K562 (cell line): ENCODE data around the gene GRIK3. TPM values are rescaled to one million over a fixed set of nuclear protein-coding genes. Genes with fewer than 3 reads are reported as not detected.

Experiments used
- ATAC-seq: fragments of 200-7000 bp; cut with Tn5 transposase; 3 replicates; pipeline ENCODE4 v1.9.1; 2020; ENCODE audit warnings: moderate library complexity
- BruUV-seq: library from RNA; stranded (reverse); fragments of 400-500 nt; replicated peaks from 2 replicates; lab custom pipeline; 2021; lab: Mats Ljungman, UMichigan
- CTCF ChIA-PET: fragments of 300-600 bp; formaldehyde crosslinking; extraction: SDS; loops from one replicate; lab custom pipeline; 2021; ENCODE audit warnings: low intra/inter-chr PET ratio; lab: Yijun Ruan, JAX
- POLR2A ChIA-PET: fragments of 300-600, 350-650 bp; sonication (Branson Sonifier 250); formaldehyde crosslinking; extraction: SDS; loops from one replicate; lab custom pipeline; 2021; ENCODE audit warnings: antibody characterized with exemption, inconsistent platforms; lab: Yijun Ruan, JAX
- DNase-seq, 4 experiments: peaks; one replicate each; pipeline versions ENCODE4 v3.0.0 to v3.0.0-alpha.2; 2011 to 2018; ENCODE audit warnings: low spot score in 3 of 4, mixed read lengths in 3 of 4; ENCODE audit errors: extremely low read depth in 1 of 4
- FAIRE-seq: peaks from 2 replicates; lab custom pipeline; 2011; peaks lifted over from hg19 to GRCh38; lab: Jason Lieb, UNC
- H2AFZ ChIP-seq: 2 replicates; pipeline ENCODE4 v1.6.0; 2011; ENCODE audit warnings: low read depth, low read length, control low read depth, inconsistent platforms
- H3K27ac ChIP-seq: fragments of 200-600 bp; 3 replicates; pipeline ENCODE4 v1.8.0; 2011; ENCODE audit warnings: low read depth, mild to moderate bottlenecking, control low read depth, inconsistent platforms, low read length, moderate library complexity, mixed read lengths; ENCODE audit errors: extremely low read depth
- H3K27me3 ChIP-seq, 2 experiments: fragments of 300-600 bp in 1 of 2; 2 replicates in 1 of 2; 3 replicates in 1 of 2; pipeline versions ENCODE4 v1.6.0 to v1.8.0; 2011; ENCODE audit warnings: inconsistent platforms in 2 of 2, low read length in 2 of 2, mild to moderate bottlenecking in 1 of 2, mixed read lengths in 1 of 2, moderate library complexity in 1 of 2; ENCODE audit not compliant: control insufficient read depth in 2 of 2, insufficient read depth in 2 of 2
- H3K36me3 ChIP-seq: fragments of 300-600 bp; 3 replicates; pipeline ENCODE4 v1.8.0; 2011; ENCODE audit warnings: mild to moderate bottlenecking, low read length, inconsistent platforms; ENCODE audit not compliant: control insufficient read depth, insufficient read depth
- H3K4me1 ChIP-seq, 2 experiments: fragments of 200-600 bp in 1 of 2; replicated peaks in 1 of 2; 2 replicates in 1 of 2; 3 replicates in 1 of 2; pipeline versions ENCODE4 v1.5.1 to v1.8.0; 2011; ENCODE audit warnings: inconsistent platforms in 2 of 2, low read length in 2 of 2, mild to moderate bottlenecking in 1 of 2, mixed read lengths in 1 of 2, moderate library complexity in 1 of 2; ENCODE audit not compliant: control insufficient read depth in 2 of 2, insufficient read depth in 2 of 2
- H3K4me2 ChIP-seq: 2 replicates; pipeline ENCODE4 v1.6.1; 2011; ENCODE audit warnings: low read length, control low read depth, inconsistent platforms, mixed read lengths; ENCODE audit not compliant: insufficient read depth
- H3K4me3 ChIP-seq: fragments of 200-600 bp; sonication (generic), shearing (Covaris generic); 2 replicates; pipeline ENCODE4 v1.5.1; 2016; ENCODE audit warnings: control low read depth, inconsistent platforms
- H3K79me2 ChIP-seq: fragments of 200-600 bp; 3 replicates; pipeline ENCODE4 v1.8.0; 2011; ENCODE audit warnings: low read length, inconsistent platforms; ENCODE audit not compliant: control insufficient read depth, insufficient read depth
- H3K9ac ChIP-seq, 2 experiments: 2 replicates each; pipeline versions ENCODE4 v1.6.0 to v1.6.1; 2011; ENCODE audit warnings: low read depth in 2 of 2, low read length in 2 of 2, control low read depth in 1 of 2, inconsistent platforms in 1 of 2, mild to moderate bottlenecking in 1 of 2, mixed read lengths in 1 of 2; ENCODE audit not compliant: insufficient read depth in 1 of 2
- H3K9me1 ChIP-seq: one replicate; pipeline ENCODE4 v1.6.0; 2011; ENCODE audit warnings: inconsistent platforms, mild to moderate bottlenecking, low read length, moderate library complexity; ENCODE audit not compliant: control insufficient read depth, insufficient read depth
- H3K9me3 ChIP-seq: replicated peaks from 2 replicates; pipeline ENCODE4 v1.5.1; 2011; ENCODE audit warnings: low read depth, low read length, inconsistent platforms; ENCODE audit not compliant: control insufficient read depth, insufficient read depth
- H4K20me1 ChIP-seq: replicated peaks from 2 replicates; pipeline ENCODE4 v1.6.1; 2011; ENCODE audit warnings: low read length, inconsistent platforms, mixed read lengths; ENCODE audit not compliant: control insufficient read depth, insufficient read depth
- ELF1 ChIP-seq: fragments of 200-800 bp; sonication (Bioruptor generic); IDR thresholded peaks from 2 replicates; pipeline ENCODE4 v1.6.1; 2016; ENCODE audit warnings: missing genetic modification characterization, missing compliant biosample characterization
- KLF16 ChIP-seq: IDR thresholded peaks from 2 replicates; pipeline ENCODE4 v1.6.1; 2016; ENCODE audit warnings: antibody characterized with exemption
- NELFE ChIP-seq: IDR thresholded peaks from 2 replicates; pipeline ENCODE4 v1.6.1; 2011; ENCODE audit warnings: mild to moderate bottlenecking; ENCODE audit not compliant: insufficient read depth, insufficient read length
- PML ChIP-seq: IDR thresholded peaks from 2 replicates; pipeline ENCODE4 v1.6.1; 2012; ENCODE audit warnings: low read length, inconsistent platforms
- RB1 ChIP-seq: fragments of 450-650 bp; IDR thresholded peaks from 2 replicates; pipeline ENCODE4 v1.6.1; 2017; ENCODE audit warnings: low read depth, mild to moderate bottlenecking
- SLC30A9 ChIP-seq: fragments of 250-450 bp; sonication (Bioruptor Pico); IDR thresholded peaks from 2 replicates; pipeline ENCODE4 v1.8.0; 2022; ENCODE audit warnings: mild to moderate bottlenecking, moderate library complexity
- SMAD3 ChIP-seq: fragments of 450-650 bp; formaldehyde crosslinking; conservative IDR thresholded peaks from 2 replicates; pipeline ENCODE4 v1.4.0; 2020; ENCODE audit warnings: mild to moderate bottlenecking
- ZNF263 ChIP-seq: sonication (generic); formaldehyde crosslinking; IDR thresholded peaks from 2 replicates; pipeline ENCODE4 v1.8.0; 2022; ENCODE audit warnings: mild to moderate bottlenecking, missing genetic modification reagents, borderline replicate concordance
- WGBS: fragments of 100-300 bp; shearing (Covaris generic); methylation state at CpG from one replicate; pipeline ENCODE4 v1.1.6; 2016; ENCODE audit warnings: low coverage, mixed read lengths; ENCODE audit not compliant: insufficient coverage; ENCODE audit errors: missing lambda C conversion rate; 5-methylcytosine and 5-hydroxymethylcytosine counted together
- in situ Hi-C: fragments of 300-500 bp; cut with MboI; formaldehyde crosslinking; loops from 4 replicates; pipeline ENCODE4 v1.15.0; 2018; ENCODE audit warnings: inconsistent platforms, mixed read lengths
- intact Hi-C: fragments of 100-400 bp; cut with micrococcal nuclease; formaldehyde crosslinking; loops from 2 replicates; pipeline ENCODE4 v1.14.2; 2022
- polyA plus RNA-seq, 8 experiments: library from polyadenylated mRNA; depleted of rRNA in 4 of 8; stranded (reverse) in 5 of 8; unstranded in 3 of 8; fragments of >200 nt; fragmentation: Nextera tagmentation in 2 of 8; fragmentation: Illumina TruSeq in 1 of 8; extraction: Ambion mirVana in 2 of 8; extraction: Trizol in 1 of 8; gene quantifications; 2 replicates each; pipeline versions ENCODE4 v1.2.1 to v1.2.3, GENCODE V29; 2011 to 2014; ENCODE audit warnings: inconsistent platforms in 1 of 8, missing spikeins in 1 of 8
- total RNA-seq, 7 experiments: library from RNA; depleted of rRNA in 6 of 7; stranded (reverse); fragments of >200 nt in 6 of 7; fragmentation: Illumina TruSeq in 2 of 7; extraction: Trizol in 2 of 7; gene quantifications; 2 replicates each; pipeline versions ENCODE4 v1.2.1 to v1.2.3, GENCODE V29; 2011 to 2021; ENCODE audit warnings: low replicate concordance in 1 of 7

The GRIK3 gene
- total and polyA plus RNA-seq, 9 of the 15 experiments (the other 6 are each of a cell fraction or from before 2014, with no cell fraction given), result not detected

DNA sequence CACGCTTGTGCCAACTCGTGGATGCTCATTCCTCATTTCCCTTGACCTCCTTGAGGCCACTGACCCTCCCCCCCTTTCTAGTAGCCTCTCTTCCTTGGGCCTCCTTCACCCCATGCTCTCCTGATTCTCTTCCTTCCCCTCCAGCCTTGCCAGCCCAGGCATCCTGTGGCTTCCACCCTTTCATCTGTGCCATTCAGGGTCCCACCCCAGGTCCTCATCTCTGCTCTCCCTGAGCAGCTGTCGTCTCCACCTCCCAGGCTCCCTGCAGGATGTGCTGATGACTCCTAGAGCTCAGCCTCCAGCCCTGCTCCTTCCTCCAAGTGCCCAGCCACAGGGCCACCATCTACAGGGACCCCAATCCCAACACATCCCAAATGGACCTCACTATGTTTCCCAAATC lies 197.4 kb downstream of the GRIK3 start:
- no peak for TF ChIP-seq PML
- no peak for TF ChIP-seq SMAD3 (CRISPR knock-in tag)
- no peak for TF ChIP-seq SLC30A9 (CRISPR knock-in tag)
- TF ChIP-seq RB1, result no peak
- no peak for TF ChIP-seq ZNF263
- TF ChIP-seq NELFE, result no peak
- TF ChIP-seq KLF16, result no peak
- no peak for TF ChIP-seq ELF1
- H3K27ac ChIP-seq, result no peak overlapping the region
- no peaks in the 10 kb centered on the region for H3K4me1 ChIP-seq
- H3K4me3 ChIP-seq, result no peak overlapping the region
- H3K9me3 ChIP-seq, result no peaks in the 10 kb centered on the region
- H3K27me3 ChIP-seq, result peaks cover 4 to 38% of the 10 kb centered on the region in 2 experiments
- in situ Hi-C loops (no loop called here), intact Hi-C loops (no loop called here)
- H3K4me2 ChIP-seq, result no peak overlapping the region
- FAIRE-seq (no peak), DNase-seq (no peak), ATAC-seq (no peak)
- H4K20me1 ChIP-seq, result peaks cover 6% of the 10 kb centered on the region; the same call in 1 of the 2 replicates
- no peaks in the 10 kb centered on the region for H3K79me2 ChIP-seq
- POLR2A ChIA-PET, result no interaction called here
- WGBS, result 0% methylated on average over 3 of the region's 3 CpGs
- H3K36me3 ChIP-seq, result no peaks in the 10 kb centered on the region
- CTCF ChIA-PET, result no interaction called here
- BruUV-seq, result no TSS peak
- no peak overlapping the region for H2AFZ ChIP-seq
- no peaks in the 10 kb centered on the region for H3K9me1 ChIP-seq
- H3K9ac ChIP-seq, result no peak overlapping the region
